Activated T-cell treated with anti-CD3 and anti-CD28 coated beads for 1 hour (primary cell): Measurements from ENCODE around the gene OR4L1.
"Not testable (repeated sequence)": the region's sequence is repeated elsewhere in the genome, so short reads cannot be mapped to it uniquely, and the experiment has no call there.

Experiments
- DNase-seq: peaks from one replicate; pipeline ENCODE4 v3.0.0-alpha.2; 2020; ENCODE audit warnings: low read depth

The OR4L1 gene

DNA sequence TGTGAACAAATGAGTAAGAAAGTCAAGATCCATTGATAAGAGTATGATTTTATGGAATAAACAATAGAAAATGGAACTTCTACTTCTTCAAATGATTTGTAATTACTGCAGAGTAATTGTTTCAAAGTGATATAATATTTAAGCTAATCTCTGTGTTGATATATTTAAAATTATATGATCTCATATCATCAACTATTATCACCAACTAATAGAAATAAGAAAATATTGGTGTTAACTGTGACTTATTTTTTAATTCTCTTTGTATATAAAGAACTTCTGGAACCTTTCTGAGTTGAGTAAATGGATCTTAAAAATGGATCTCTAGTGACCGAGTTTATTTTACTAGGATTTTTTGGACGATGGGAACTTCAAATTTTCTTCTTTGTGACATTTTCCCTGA lies at the start of gene OR4L1:
Gene OR4L1, plus strand, starts transcription at position 301 of the 400 bp plus-strand sequence. Its CDS starts 0 bp downstream, at position 301.
- no peak for DNase-seq

DNA sequence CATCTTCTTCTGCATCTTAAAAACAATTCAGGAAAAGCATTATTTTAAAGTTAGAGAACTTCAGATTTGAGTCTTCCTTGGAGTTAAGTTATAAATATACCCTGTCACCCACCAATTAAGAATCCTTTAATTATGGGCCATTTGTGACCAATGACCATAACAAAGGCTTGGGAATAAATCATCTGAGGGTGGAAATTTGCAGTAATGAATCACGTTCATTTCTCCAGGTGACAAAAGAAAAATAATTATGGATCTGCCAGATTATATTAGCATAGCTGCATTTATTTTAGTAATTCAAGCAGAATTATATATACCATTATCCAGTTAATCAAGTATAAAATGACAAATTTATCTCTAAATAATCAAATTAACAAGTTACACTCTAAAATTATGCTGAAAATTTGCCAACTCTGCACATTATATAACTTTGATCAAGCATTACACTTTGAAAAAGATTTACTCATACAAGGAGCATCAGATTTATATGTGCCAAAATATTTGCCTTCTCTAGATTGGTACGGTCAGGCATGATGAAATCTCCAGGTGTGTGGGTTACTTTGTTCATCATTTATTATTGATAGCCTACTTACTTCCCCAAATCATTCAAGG lies 40.5 kb upstream of the OR4L1 start, which contains the start of gene OR4K14:
Gene OR4K14, minus strand, starts transcription at position 51 of the 609 bp plus-strand sequence. CDS start 4,114 bp downstream, outside the sequence.
- DNase-seq = no peak

DNA sequence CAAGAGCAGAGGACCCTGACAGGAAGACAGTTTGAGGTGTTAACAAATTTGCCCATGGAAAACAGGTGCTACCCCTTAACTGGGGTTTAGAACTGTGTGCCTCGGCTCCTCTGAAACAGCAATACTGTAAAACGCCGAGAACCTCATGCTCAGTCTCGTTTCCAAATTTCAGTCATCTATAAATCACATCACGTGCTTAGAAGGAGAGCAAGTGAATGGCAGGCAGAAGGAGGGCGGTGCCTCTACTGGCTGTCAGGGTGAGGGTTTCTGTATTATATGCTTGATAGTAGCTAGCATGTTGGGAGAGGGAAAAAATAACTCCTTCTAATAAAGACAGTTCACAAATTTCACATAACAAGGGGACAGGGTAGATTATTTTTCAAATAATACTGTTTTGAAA lies 28.8 kb upstream of the OR4L1 start:
- no peak for DNase-seq

- no peak for DNase-seq
Measured at GRCh38 chr14:20035449-20035848, 24.4 kb upstream of the OR4L1 start.

GRCh38 chr14:20035938-20036337 lies 23.9 kb upstream of the OR4L1 start, which contains the start of gene OR4K13:
Gene OR4K13, minus strand, starts transcription at chr14:20036038. Its CDS starts 1,280 bp downstream, at chr14:20034758.
- DNase-seq = no peak

GRCh38 chr14:20044243-20044642 lies 15.6 kb upstream of the OR4L1 start:
- no peak for DNase-seq

DNA sequence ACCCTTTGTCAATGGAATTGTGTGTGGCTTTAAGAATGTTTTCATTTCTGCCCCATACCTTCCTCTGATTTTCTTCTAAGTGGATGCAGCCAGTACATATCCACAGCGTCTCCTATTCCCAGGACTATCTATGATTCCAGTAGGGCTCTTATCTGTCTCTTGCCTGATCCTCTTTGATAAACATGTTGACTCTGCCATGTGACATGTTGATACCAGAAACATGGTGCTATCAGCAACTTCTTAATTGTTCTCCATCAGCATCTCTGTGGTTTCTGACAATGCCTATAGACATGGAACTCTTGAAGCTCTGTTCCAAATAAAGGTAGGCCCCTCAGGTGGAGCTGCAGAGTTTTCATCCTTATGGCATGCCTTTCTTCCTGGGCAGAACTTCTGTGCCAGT lies 11.6 kb upstream of the OR4L1 start:
- DNase-seq = no peak

GRCh38 chr14:20092050-20092449 lies 32.2 kb downstream of the OR4L1 start:
- no peak for DNase-seq

- DNase-seq = no peak
Measured at GRCh38 chr14:20093442-20093841, 33.6 kb downstream of the OR4L1 start.

DNA sequence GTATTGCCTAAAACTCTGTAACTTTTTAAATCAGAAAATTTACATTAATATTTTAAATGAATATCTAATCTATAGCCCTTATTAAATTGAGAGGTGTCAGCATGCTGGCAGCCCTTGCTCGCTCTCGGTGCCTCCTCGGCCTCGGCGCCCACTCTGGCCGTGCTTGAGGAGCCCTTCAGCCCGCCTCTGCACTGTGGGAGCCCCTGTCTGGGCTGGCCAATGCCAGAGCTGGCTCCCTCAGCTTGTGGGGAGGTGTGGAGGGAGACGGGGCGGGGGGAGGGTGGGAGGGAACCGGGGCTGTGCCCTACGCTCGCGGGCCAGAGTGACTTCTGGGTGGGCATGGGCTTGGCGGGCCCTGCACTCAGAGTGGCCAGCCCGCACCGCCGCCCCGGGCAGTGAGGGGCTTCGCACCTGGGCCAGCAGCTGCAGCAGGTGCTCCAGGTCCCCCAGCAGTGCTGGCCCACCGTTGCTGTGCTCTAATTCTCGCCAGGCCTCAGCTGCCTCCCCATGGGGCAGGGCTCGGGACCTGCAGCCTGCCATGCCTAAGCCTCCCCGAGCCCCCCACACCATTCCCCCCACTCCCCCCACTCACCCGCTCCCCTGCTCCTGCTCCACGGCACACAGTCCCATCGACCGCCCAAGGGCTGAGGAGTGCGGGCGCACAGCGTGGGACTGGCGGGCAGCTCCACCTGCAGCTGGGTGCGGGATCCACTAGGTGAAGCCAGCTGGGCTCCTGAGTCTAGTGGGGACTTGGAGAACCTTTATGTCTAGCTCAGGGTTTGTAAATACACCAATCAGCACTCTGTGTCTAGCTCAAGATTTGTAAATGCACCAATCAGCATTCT lies 39.3 kb downstream of the OR4L1 start:
- DNase-seq = not testable (repeated sequence)

DNA sequence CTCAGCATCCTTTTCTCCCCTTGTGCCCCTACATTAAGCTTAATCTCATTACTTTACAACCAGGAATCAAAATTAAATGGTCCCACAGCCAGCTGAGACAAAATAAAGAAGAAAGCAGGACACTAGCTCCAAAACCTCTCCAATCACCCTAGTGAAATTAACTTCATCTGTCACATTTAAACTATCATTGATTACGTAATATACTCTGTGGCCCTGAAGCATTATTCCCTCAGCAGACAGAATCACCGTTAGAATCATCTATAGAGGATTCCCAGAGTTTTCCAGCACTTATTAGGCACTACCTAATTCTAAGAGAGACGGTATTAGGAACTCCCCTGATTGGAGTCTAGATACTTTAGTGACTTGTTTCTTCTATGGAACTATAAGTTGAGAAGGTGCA lies 50.6 kb downstream of the OR4L1 start, which contains the start of gene OR4K17:
Gene OR4K17, plus strand, starts transcription at position 302 of the 400 bp plus-strand sequence. CDS start 6,761 bp downstream, outside the sequence.
- no peak for DNase-seq
